NB4 (cell line): Measurements from ENCODE around the gene CDKAL1.
"Not testable (repeated sequence)": the region's sequence is repeated elsewhere in the genome, so short reads cannot be mapped to it uniquely, and the experiment has no call there.

ENCODE experiments used
- DNase-seq: peaks from one replicate; pipeline ENCODE4 v3.0.0; 2010; ENCODE audit warnings: low read depth
- H3K4me3 ChIP-seq: one replicate; pipeline ENCODE4 v1.5.1; 2011; ENCODE audit warnings: mild to moderate bottlenecking, low read depth, low read length, moderate library complexity
- MAX ChIP-seq: IDR thresholded peaks from 2 replicates; pipeline ENCODE4 v1.6.1; 2011; ENCODE audit warnings: low read depth, low read length
- MYC ChIP-seq: IDR thresholded peaks from 2 replicates; pipeline ENCODE4 v1.6.1; 2011; ENCODE audit warnings: low read depth, low read length
- POLR2A ChIP-seq: IDR thresholded peaks from 2 replicates; pipeline ENCODE4 v1.6.1; 2011; ENCODE audit warnings: mild to moderate bottlenecking; ENCODE audit not compliant: insufficient read length; ENCODE audit errors: extremely low read depth
- TF ChIP-seq, protein P1 (sequence below): IDR thresholded peaks from one replicate; pipeline ENCODE4 v1.5.1; 2012; ENCODE audit warnings: low read depth, low read length

Gene CDKAL1

GRCh38 chr6:20919677-20920385 is 385.6 kb downstream of the CDKAL1 start:
- no peak overlapping the region for H3K4me3 ChIP-seq
- TF ChIP-seq MYC = no peak
- no peak for TF ChIP-seq MAX
- TF ChIP-seq, protein P1, sequence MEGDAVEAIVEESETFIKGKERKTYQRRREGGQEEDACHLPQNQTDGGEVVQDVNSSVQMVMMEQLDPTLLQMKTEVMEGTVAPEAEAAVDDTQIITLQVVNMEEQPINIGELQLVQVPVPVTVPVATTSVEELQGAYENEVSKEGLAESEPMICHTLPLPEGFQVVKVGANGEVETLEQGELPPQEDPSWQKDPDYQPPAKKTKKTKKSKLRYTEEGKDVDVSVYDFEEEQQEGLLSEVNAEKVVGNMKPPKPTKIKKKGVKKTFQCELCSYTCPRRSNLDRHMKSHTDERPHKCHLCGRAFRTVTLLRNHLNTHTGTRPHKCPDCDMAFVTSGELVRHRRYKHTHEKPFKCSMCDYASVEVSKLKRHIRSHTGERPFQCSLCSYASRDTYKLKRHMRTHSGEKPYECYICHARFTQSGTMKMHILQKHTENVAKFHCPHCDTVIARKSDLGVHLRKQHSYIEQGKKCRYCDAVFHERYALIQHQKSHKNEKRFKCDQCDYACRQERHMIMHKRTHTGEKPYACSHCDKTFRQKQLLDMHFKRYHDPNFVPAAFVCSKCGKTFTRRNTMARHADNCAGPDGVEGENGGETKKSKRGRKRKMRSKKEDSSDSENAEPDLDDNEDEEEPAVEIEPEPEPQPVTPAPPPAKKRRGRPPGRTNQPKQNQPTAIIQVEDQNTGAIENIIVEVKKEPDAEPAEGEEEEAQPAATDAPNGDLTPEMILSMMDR = no peak
- TF ChIP-seq POLR2A = no peak
- no peak for DNase-seq

- H3K4me3 ChIP-seq = no peak overlapping the region
- TF ChIP-seq, protein P1 = no peak
- TF ChIP-seq POLR2A = no peak
- TF ChIP-seq MAX = no peak
- TF ChIP-seq MYC = no peak
- DNase-seq = no peak
These were observed 387.3 kb downstream of the CDKAL1 start for GRCh38 chr6:20921578-20921977.

- TF ChIP-seq MYC (no peak), POLR2A (no peak), MAX (no peak)
- TF ChIP-seq, protein P1 = no peak
- H3K4me3 ChIP-seq = no peak overlapping the region
- no peak for DNase-seq
These were observed 388.5 kb downstream of the CDKAL1 start for GRCh38 chr6:20922743-20923142.

- not testable (repeated sequence) for DNase-seq, H3K4me3 ChIP-seq
These were observed 389.8 kb downstream of the CDKAL1 start for GRCh38 chr6:20924094-20924493.

- DNase-seq = no peak
- TF ChIP-seq MYC (no peak), MAX (no peak), POLR2A (no peak)
- TF ChIP-seq, protein P1 = no peak
- no peak overlapping the region for H3K4me3 ChIP-seq
These were observed 390.8 kb downstream of the CDKAL1 start for GRCh38 chr6:20924911-20925543.

GRCh38 chr6:20927130-20927860 is 393.0 kb downstream of the CDKAL1 start:
- TF ChIP-seq, protein P1 = no peak
- TF ChIP-seq MYC (no peak), MAX (no peak), POLR2A (no peak)
- no peak for DNase-seq

More at GRCh38 chr6:20927130-20927860, 393.0 kb downstream of the CDKAL1 start:
- H3K4me3 ChIP-seq = no peak overlapping the region
